ENCODE results near the gene PLA2G4C.

The PLA2G4C gene

DNA sequence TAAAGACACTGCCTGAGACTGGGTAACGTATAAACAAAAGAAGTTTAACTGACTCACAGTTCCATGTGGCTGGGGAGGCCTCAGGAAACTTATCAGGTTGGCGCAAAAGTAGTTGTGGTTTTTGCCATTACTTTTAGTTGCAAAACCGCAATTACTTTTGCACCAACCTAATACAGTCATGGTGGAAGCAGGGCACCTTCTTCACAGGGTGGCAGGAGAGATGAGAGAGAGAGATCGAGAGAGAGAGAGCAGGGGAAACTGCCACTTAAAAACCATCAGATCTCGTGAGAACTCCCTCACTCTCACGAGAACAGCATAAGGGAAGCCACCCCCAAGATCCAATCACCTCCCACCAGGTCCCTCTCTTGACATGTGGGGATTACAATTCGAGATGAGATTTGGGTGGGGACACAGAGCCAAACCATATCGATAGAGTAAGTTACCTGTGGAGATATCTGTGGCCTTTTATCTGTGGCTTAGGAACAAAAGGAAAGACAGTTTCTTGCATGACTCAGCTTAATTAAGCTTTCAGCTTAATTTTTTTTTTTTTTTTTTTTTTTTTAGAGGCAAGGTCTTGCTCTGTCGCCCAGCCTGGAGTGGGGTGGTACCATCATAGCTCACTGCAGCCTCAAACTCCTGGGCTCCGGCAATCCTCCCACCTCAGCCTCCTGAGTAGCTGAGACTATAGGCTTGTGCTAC, 59.1 kb downstream of the PLA2G4C start:
- FAIRE-seq: no peak

DNA sequence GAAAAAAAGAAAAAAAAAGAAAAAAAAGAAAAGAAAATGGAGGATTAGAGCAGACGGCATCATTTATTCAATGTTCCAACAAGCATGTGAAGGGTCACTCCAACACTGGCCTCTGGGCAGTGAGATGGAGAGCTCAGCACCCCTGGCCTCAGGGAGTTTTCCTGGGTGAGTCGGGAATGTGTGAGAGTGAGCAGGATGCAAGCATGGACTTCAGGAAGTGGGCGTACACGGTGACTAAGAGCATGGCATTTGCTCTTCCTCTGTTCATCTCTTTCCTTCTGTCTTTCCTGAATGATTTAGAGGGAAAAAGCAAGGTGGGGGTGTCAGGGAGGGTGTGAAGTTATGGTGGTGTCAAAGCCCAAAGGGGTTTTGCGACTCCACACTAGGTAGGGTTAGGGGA, 66.1 kb downstream of the PLA2G4C start:
- no peak for FAIRE-seq

GRCh38 chr19:48043675-48044258, 66.8 kb downstream of the PLA2G4C start, which contains the start of gene CABP5:
Gene CABP5, minus strand, starts transcription at chr19:48044079. Its CDS starts 157 bp downstream, at chr19:48043922.
- FAIRE-seq: no peak

DNA sequence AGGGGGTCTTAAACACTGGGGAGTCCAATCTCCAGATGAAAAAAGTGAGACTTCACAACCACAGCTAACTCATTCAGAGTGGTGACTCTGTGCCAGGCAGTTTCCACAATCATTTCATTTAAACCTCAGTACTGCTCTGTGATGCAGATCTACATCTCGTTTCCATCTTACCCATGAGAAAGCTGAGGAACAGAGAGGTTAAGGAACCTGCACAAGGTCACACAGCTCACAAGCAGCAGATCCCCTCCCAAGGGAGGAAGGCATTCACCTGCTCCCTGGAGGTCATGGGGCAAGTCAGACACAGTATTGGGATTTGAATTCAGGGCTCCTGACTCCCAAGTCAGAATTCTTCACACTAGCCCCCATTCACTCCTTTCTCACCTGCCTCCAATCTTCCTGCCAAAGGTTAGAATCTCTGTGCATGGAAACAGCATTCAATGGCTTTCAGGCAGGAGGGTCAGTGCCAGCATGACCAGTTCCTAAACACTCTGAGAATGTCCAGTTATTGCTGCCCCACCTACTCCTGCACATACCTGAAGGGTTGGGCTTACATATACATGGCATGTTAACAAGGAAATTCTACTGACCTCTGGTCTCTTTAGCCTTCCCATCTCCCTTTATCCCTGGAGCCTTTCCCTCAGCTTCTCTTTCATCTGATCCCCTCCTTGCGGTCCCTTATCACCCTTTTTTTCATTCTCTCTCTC, 68.6 kb downstream of the PLA2G4C start:
- FAIRE-seq: no peak

DNA sequence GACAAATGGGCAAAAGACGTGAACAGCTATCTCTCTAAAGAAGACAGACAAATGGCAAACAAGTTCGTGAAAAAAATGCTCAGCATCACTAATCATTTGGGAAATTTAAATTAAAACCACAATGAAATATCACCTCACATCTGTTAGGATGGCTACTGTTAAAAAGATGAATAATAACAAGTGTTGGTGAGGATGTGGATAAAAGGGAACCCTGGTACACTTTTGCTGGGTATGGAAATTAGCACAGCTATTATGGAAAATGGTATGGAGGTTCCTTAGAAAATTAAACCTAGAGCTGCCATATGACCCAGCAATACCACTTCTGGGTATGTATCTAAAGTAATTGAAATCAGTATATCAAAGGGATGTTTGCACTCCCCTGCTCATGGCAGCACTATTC, 73.9 kb downstream of the PLA2G4C start:
- FAIRE-seq: no peak

DNA sequence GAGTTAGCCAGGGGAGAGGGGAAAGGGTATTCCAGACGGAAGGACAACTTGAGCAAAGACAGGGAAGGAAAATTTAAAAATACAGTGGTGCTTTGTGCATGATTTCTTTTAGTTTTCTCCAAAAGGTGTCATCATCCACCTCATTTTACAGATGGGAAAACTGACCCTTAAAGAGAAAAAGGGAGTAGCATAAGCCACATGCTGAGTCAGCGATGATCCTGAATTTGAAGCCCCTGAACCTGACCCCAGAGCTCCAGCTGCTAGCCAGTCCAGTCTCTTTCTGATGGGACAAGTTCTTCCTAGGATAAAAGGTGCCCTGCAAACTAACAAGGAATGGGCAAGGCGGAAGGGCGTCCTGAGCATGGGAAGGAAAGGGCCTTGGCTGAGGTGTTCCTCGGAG, 77.0 kb downstream of the PLA2G4C start:
- no peak for FAIRE-seq

- FAIRE-seq: no peak
These were observed 80.5 kb downstream of the PLA2G4C start for GRCh38 chr19:48030073-48030472.

GRCh38 chr19:48029431-48029830, 81.2 kb downstream of the PLA2G4C start:
- no peak for FAIRE-seq

- no peak for FAIRE-seq
These were observed 85.1 kb downstream of the PLA2G4C start for GRCh38 chr19:48025480-48025879.

DNA sequence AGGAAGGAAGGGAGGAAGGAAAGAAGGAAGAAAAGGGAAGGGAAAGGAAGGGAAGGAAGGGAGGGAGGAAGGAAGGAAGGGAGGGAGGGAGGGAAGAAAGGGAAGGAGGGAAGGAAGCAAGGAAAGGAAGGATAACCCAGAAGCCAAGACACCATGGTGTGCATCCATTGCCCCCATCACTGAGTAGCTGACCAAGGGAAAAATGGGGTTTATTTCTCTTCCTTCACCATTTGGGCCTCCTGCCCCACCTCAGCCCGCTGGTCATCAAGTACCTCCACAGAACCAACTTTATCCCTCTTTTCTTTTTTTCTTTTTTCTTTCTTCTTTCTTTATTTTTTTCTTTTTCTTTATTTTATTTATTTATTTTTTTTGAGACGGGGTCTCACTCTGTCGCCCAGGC, 87.1 kb downstream of the PLA2G4C start:
- FAIRE-seq: no peak

GRCh38 chr19:48023011-48023410, 87.6 kb downstream of the PLA2G4C start:
- no peak for FAIRE-seq

DNA sequence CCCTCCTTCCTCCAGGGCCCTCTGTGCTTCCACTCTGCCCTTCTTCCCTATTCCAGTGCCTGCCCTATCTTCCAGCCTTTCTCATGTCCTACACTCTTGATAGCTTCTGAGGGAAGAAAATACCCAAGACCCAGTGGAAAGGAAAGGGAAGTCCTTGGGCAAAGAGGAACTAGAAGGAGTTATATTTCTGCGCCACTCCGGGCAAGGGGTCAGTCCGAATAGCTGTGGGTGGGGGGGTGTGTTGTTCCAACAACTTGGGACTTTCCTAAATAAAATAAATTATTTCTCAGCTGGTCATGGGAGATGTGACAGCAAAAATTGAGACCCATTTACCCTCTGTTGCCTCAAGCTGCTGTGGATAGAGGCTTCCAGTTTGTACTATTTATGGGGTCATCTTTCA, 89.9 kb downstream of the PLA2G4C start:
- FAIRE-seq: no peak

DNA sequence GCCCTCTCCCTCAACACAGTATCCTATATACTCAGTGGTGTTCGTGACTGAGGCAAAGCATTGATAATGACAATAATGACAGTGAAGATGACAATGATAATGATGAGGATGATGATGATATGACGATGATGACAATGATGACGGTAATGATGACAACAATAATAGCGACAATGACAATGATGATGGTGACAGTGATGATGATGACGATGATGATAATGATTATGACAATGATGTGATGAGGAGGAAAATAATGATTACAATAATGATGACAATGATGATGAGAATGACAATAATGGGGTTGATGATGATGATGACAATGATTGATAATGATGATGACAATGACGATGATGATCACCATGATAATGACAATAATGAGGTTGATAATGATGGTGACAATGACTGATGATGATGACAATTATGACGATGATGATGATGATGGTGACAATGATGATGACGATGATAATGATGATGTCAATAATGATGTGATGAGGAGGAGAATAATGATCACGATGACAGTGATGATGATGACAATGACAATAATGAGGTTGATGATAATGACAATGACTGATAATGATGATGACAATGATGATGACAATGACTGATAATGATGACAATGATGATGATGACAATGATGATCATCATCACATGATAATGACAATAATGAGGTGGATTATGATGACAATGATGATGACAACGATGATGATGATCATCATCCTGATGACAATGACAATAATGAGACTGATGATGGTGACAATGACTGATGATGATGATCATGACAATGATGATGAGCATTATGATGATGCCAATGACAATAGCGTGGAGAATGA, 99.5 kb downstream of the PLA2G4C start:
- FAIRE-seq: no peak

- FAIRE-seq: no peak
These were observed 103.9 kb downstream of the PLA2G4C start for GRCh38 chr19:48006762-48007161.

- no peak for FAIRE-seq
These were observed 106.4 kb downstream of the PLA2G4C start for GRCh38 chr19:48004236-48004635.

DNA sequence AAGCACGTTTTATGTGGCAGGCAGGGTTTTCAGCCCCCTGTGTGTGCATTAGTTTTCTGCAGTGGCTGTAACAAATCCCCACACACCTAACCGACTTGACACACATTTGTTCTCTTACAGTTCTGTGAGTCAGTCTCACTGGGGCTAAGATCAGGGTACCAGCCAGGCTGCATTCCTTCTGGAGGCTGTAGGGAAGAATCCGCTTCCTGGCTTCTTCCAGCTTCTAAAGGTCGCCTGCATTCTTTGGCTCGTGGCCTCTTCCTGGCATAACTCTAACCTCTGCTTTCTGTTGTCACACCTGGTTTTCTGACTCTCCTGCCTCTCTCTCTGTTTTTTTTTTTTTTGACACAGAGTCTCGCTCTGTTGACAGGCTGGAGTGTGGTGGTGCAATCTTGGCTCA, 109.8 kb downstream of the PLA2G4C start:
- no peak for FAIRE-seq

DNA sequence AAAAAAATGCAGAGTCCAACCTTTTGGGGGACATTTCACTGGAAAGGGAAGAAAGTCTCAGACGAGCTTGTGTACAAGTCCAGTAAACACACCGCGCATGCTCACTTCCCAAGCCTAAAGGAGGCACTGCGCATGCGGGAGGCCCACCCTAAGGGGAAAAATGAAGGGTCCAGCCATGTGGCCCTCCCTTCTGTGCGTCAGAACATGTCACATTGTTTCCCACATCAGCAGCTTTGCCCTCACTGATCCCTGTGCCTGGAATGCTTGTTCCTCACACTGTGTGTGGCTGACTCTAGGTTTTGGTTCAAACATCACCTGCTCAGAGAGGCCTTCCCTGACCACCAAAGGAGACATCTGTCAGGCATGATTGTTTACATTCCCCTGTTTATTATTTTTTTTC, 111.8 kb downstream of the PLA2G4C start:
- FAIRE-seq: no peak

Measured in TTC549 (cell line).